Small intestine (tissue), 7 donors: ENCODE data around the gene STMN3. TPM values are rescaled to one million over a fixed set of nuclear protein-coding genes. Genes with fewer than 3 reads are reported as not detected.

ENCODE experiments used
- DNase-seq, 2 donors: peaks; one replicate each; pipeline versions ENCODE4 v3.0.0 to v3.0.0-alpha.2; 2013
- FAIRE-seq: peaks from 2 replicates; lab custom pipeline; 2012; peaks lifted over from hg19 to GRCh38; lab: Jason Lieb, UNC
- H3K27ac ChIP-seq, 3 donors: one replicate each; pipeline ENCODE4 v1.5.1; 2013; ENCODE audit warnings: low read length in 2 of 3, mild to moderate bottlenecking in 2 of 3, control low read depth in 1 of 3, inconsistent platforms in 1 of 3, low read depth in 1 of 3, moderate library complexity in 1 of 3
- H3K27me3 ChIP-seq, 3 donors: one replicate each; pipeline ENCODE4 v1.6.1; 2013; ENCODE audit warnings: low read length in 3 of 3, inconsistent platforms in 1 of 3; ENCODE audit not compliant: control insufficient read depth in 3 of 3, insufficient read depth in 3 of 3
- H3K36me3 ChIP-seq, 3 donors: one replicate each; pipeline ENCODE4 v1.6.1; 2013; ENCODE audit warnings: low read length in 3 of 3, inconsistent platforms in 1 of 3, low read depth in 1 of 3, mild to moderate bottlenecking in 1 of 3, moderate library complexity in 1 of 3; ENCODE audit not compliant: control insufficient read depth in 3 of 3, insufficient read depth in 2 of 3
- H3K4me1 ChIP-seq, 3 donors: one replicate each; pipeline ENCODE4 v1.6.1; 2013; ENCODE audit warnings: low read length in 2 of 3, inconsistent platforms in 1 of 3, low read depth in 1 of 3, mild to moderate bottlenecking in 1 of 3, moderate library complexity in 1 of 3; ENCODE audit not compliant: control insufficient read depth in 3 of 3, insufficient read depth in 2 of 3
- H3K4me3 ChIP-seq, 3 donors: one replicate each; pipeline ENCODE4 v1.5.1; 2013; ENCODE audit warnings: low read length in 3 of 3, control low read depth in 1 of 3, inconsistent platforms in 1 of 3, low read depth in 1 of 3, mild to moderate bottlenecking in 1 of 3, moderate library complexity in 1 of 3
- H3K9me3 ChIP-seq, 2 donors: one replicate each; pipeline ENCODE4 v1.6.1; 2013; ENCODE audit warnings: low read depth in 1 of 2, low read length in 1 of 2; ENCODE audit not compliant: control insufficient read depth in 2 of 2, insufficient read depth in 1 of 2
- WGBS, 3 donors: extraction: QIAGEN DNeasy Blood & Tissue Kit; methylation state at CpG; one replicate each; pipeline ENCODE4 v1.1.7; 2013; 5-methylcytosine and 5-hydroxymethylcytosine counted together
- polyA plus RNA-seq, 4 donors: library from polyadenylated mRNA; stranded (reverse) in 3 of 4; unstranded in 1 of 4; fragments of 200-250 nt in 3 of 4; fragments of 120-200 nt in 1 of 4; gene quantifications; one replicate each; pipeline versions ENCODE4 v1.2.1 to v1.2.3, GENCODE V29; 2013
- donor health status: healthy with polysubstance abuse.
- donor health status: control.
- donor health status: control.
- donor health status: Bipolar disorder and iron deficiency.
- donor health status: healthy.

Gene STMN3
- polyA plus RNA-seq, 4 donors, result 1.1 to 21.4 (median 5.2) TPM

GRCh38 chr20:63592661-63593060 is 60.6 kb downstream of the STMN3 start:
- H3K27ac ChIP-seq, result no peak overlapping the region
- no peaks in the 10 kb centered on the region for H3K4me1 ChIP-seq
- peaks cover 6 to 93% (median 10%) of the 10 kb centered on the region in 3 donors for H3K36me3 ChIP-seq
- FAIRE-seq (no peak), DNase-seq (no peak)
- no peak overlapping the region for H3K4me3 ChIP-seq
- H3K9me3 ChIP-seq, result no peaks in the 10 kb centered on the region
- no peaks in the 10 kb centered on the region for H3K27me3 ChIP-seq
- 93 to 96% (median 95%) methylated on average over 13 of the region's 13 CpGs for WGBS, 3 donors

GRCh38 chr20:63591786-63592355 is 61.4 kb downstream of the STMN3 start:
- FAIRE-seq, result no peak
- no peak for DNase-seq
- Histone ChIP-seq H3K27ac (no peak overlapping the region), H3K27me3 (no peaks in the 10 kb centered on the region), H3K36me3 (peaks cover 6 to 93% (median 10%) of the 10 kb centered on the region in 3 donors), H3K9me3 (no peaks in the 10 kb centered on the region), H3K4me1 (no peaks in the 10 kb centered on the region), H3K4me3 (no peak overlapping the region)
- 96% methylated on average over 28 of the region's 28 CpGs for WGBS, 3 donors

GRCh38 chr20:63591147-63591533 is 62.1 kb downstream of the STMN3 start:
- no peak for DNase-seq
- no peak overlapping the region for H3K4me3 ChIP-seq
- no peak for FAIRE-seq
- H3K4me1 ChIP-seq, result no peaks in the 10 kb centered on the region
- H3K9me3 ChIP-seq, result no peaks in the 10 kb centered on the region
- H3K27ac ChIP-seq, result no peak overlapping the region
- H3K36me3 ChIP-seq, result peaks cover 6 to 89% (median 10%) of the 10 kb centered on the region in 3 donors
- no peaks in the 10 kb centered on the region for H3K27me3 ChIP-seq
- WGBS, 3 donors, result 94 to 96% (median 95%) methylated on average over 4 of the region's 4 CpGs

- Histone ChIP-seq H3K36me3 (peaks cover 6 to 82% (median 10%) of the 10 kb centered on the region in 3 donors), H3K27ac (no peak overlapping the region), H3K27me3 (no peaks in the 10 kb centered on the region), H3K4me1 (no peaks in the 10 kb centered on the region), H3K9me3 (no peaks in the 10 kb centered on the region), H3K4me3 (no peak overlapping the region)
- DNase-seq, result no peak
- no peak for FAIRE-seq
- WGBS, 3 donors, result 91 to 94% (median 94%) methylated on average over 50 to 52 of the region's 52 CpGs
Measured at GRCh38 chr20:63590218-63591146, 62.7 kb downstream of the STMN3 start.

Other genes starting within 250 kb of the STMN3 start
- gene KCNQ2, start 180.8 kb downstream of the STMN3 start, polyA plus RNA-seq, result 1 to 10 TPM in 1 of 4 donors, under 1 TPM in 2, not detected in 1; 0.27 to 1.4 (median 0.65) TPM
- 10 to 100 TPM in 2 of 4 donors, 1 to 10 TPM in 2; 3.1 to 18.6 (median 9.7) TPM for gene EEF1A2, start 154.3 kb downstream of the STMN3 start, polyA plus RNA-seq
- 100 to 1,000 TPM; 273 to 356 (median 295) TPM for gene PPDPF, start 132.7 kb downstream of the STMN3 start, polyA plus RNA-seq
- 10 to 100 TPM in 3 of 4 donors, under 1 TPM in 1; 0.56 to 87.0 (median 47.5) TPM for gene PTK6, start 116.0 kb downstream of the STMN3 start, polyA plus RNA-seq
- gene SRMS, start 105.7 kb downstream of the STMN3 start, polyA plus RNA-seq, result under 1 TPM in 1 of 4 donors, not detected in 3; 0.18 TPM
- under 1 TPM in 2 of 4 donors, not detected in 2; 0.22 to 0.25 TPM for gene FNDC11, start 99.3 kb downstream of the STMN3 start, polyA plus RNA-seq
- gene HELZ2, start 79.2 kb downstream of the STMN3 start, polyA plus RNA-seq, result 10 to 100 TPM in 2 of 4 donors, 1 to 10 TPM in 2; 3.8 to 14.2 (median 9.4) TPM
- 10 to 100 TPM in 1 of 4 donors, 1 to 10 TPM in 3; 8.4 to 10.4 (median 9.6) TPM for gene GMEB2, start 26.3 kb downstream of the STMN3 start, polyA plus RNA-seq
- gene RTEL1, start 4.9 kb upstream of the STMN3 start, polyA plus RNA-seq, result 10 to 100 TPM in 2 of 4 donors, 1 to 10 TPM in 2; 3.5 to 15.0 (median 10.5) TPM
- gene TNFRSF6B, start 43.2 kb upstream of the STMN3 start, polyA plus RNA-seq, result 10 to 100 TPM in 1 of 4 donors, 1 to 10 TPM in 3; 1.9 to 15.9 (median 5.8) TPM
- gene ARFRP1, start 54.6 kb upstream of the STMN3 start, polyA plus RNA-seq, result 10 to 100 TPM; 21.5 to 78.6 (median 60.8) TPM
- 10 to 100 TPM; 20.5 to 39.8 (median 30.6) TPM for gene ZGPAT, start 54.6 kb upstream of the STMN3 start, polyA plus RNA-seq
- gene LIME1, start 83.2 kb upstream of the STMN3 start, polyA plus RNA-seq, result 10 to 100 TPM in 3 of 4 donors, 1 to 10 TPM in 1; 6.1 to 48.4 (median 22.6) TPM
- 10 to 100 TPM; 11.6 to 69.9 (median 17.6) TPM for gene SLC2A4RG, start 86.4 kb upstream of the STMN3 start, polyA plus RNA-seq
- gene ZBTB46, start 177.8 kb upstream of the STMN3 start, polyA plus RNA-seq, result 1 to 10 TPM in 3 of 4 donors, not detected in 1; 1.1 to 3.1 (median 2.6) TPM
- gene ABHD16B, start 208.1 kb upstream of the STMN3 start, polyA plus RNA-seq, result under 1 TPM in 2 of 4 donors, not detected in 2; 0.34 to 0.67 TPM
- gene TPD52L2, start 211.8 kb upstream of the STMN3 start, polyA plus RNA-seq, result 10 to 100 TPM; 65.6 to 87.7 (median 70.0) TPM
- gene DNAJC5, start 241.7 kb upstream of the STMN3 start, polyA plus RNA-seq, result 10 to 100 TPM; 20.6 to 52.3 (median 40.3) TPM